HepG2 (cell line): ENCODE measurements around the gene EEF1A1. TPM values are rescaled to one million over a fixed set of nuclear protein-coding genes. Genes with fewer than 3 reads are reported as not detected.

Experiments
- CAMTA2 ChIP-seq: sonication (generic); formaldehyde crosslinking; IDR thresholded peaks from 2 replicates; pipeline ENCODE4 v1.4.0; 2020; ENCODE audit warnings: mild to moderate bottlenecking, missing genetic modification reagents, borderline replicate concordance
- CREB1 ChIP-seq, 2 experiments: fragments of 450-650 bp in 1 of 2; IDR thresholded peaks; 2 replicates each; pipeline ENCODE4 v1.6.1; 2016 to 2017; ENCODE audit warnings: control low read depth in 1 of 2, mild to moderate bottlenecking in 1 of 2, missing compliant biosample characterization in 1 of 2, missing genetic modification characterization in 1 of 2
- FOSL1 ChIP-seq: sonication (generic); formaldehyde crosslinking; IDR thresholded peaks from 2 replicates; pipeline ENCODE4 v1.9.0; 2021; ENCODE audit warnings: missing genetic modification reagents, borderline replicate concordance
- FOXA3 ChIP-seq: IDR thresholded peaks from 2 replicates; pipeline ENCODE4 v1.6.1; 2016; ENCODE audit warnings: missing genetic modification reagents, missing compliant biosample characterization
- FOXP1 ChIP-seq, 2 experiments: fragments of 450-650 bp in 1 of 2; IDR thresholded peaks; 2 replicates each; pipeline ENCODE4 v1.6.1; 2017 to 2018; ENCODE audit warnings: antibody characterized with exemption in 1 of 2
- KMT2B ChIP-seq: IDR thresholded peaks from 2 replicates; pipeline ENCODE4 v1.6.1; 2016; ENCODE audit warnings: missing genetic modification reagents, missing compliant biosample characterization
- MIER2 ChIP-seq: IDR thresholded peaks from 2 replicates; pipeline ENCODE4 v1.6.1; 2016; ENCODE audit warnings: missing biosample characterization, missing genetic modification reagents
- MLX ChIP-seq: IDR thresholded peaks from 2 replicates; pipeline ENCODE4 v1.6.1; 2016
- NFKB2 ChIP-seq: sonication (generic); formaldehyde crosslinking; IDR thresholded peaks from 2 replicates; pipeline ENCODE4 v1.4.0; 2020; ENCODE audit warnings: missing genetic modification reagents, borderline replicate concordance
- PCBP1 ChIP-seq: fragments of 200-400 bp; formaldehyde crosslinking; IDR thresholded peaks from 2 replicates; pipeline ENCODE4 v1.6.1; 2017; ENCODE audit warnings: mild to moderate bottlenecking, low read depth, low read length, borderline replicate concordance
- RXRB ChIP-seq: IDR thresholded peaks from 2 replicates; pipeline ENCODE4 v1.6.1; 2016; ENCODE audit warnings: borderline replicate concordance, missing genetic modification reagents, missing compliant biosample characterization
- SOX6 ChIP-seq, 2 experiments: fragments of 450-650 bp in 1 of 2; sonication (generic) in 1 of 2; formaldehyde crosslinking in 1 of 2; IDR thresholded peaks; 2 replicates each; pipeline versions ENCODE4 v1.4.0 to v1.6.1; 2017 to 2020; ENCODE audit warnings: antibody characterized with exemption in 1 of 2, mild to moderate bottlenecking in 1 of 2, missing genetic modification reagents in 1 of 2
- STAT5B ChIP-seq: sonication (generic); formaldehyde crosslinking; IDR thresholded peaks from 2 replicates; pipeline ENCODE4 v1.4.0; 2020; ENCODE audit warnings: missing genetic modification reagents
- TBX2 ChIP-seq: sonication (generic); formaldehyde crosslinking; IDR thresholded peaks from 2 replicates; pipeline ENCODE4 v1.5.0; 2020; ENCODE audit warnings: missing genetic modification reagents, mild to moderate bottlenecking, borderline replicate concordance
- TEAD2 ChIP-seq: sonication (generic); formaldehyde crosslinking; IDR thresholded peaks from 2 replicates; pipeline ENCODE4 v1.9.0; 2021; ENCODE audit warnings: missing genetic modification reagents
- TGIF2 ChIP-seq: IDR thresholded peaks from 2 replicates; pipeline ENCODE4 v1.6.1; 2016; ENCODE audit warnings: control low read depth, missing compliant biosample characterization
- TRIM22 ChIP-seq: fragments of 450-650 bp; IDR thresholded peaks from 2 replicates; pipeline ENCODE4 v1.6.1; 2017
- ZHX1 ChIP-seq: sonication (generic); formaldehyde crosslinking; IDR thresholded peaks from 2 replicates; pipeline ENCODE4 v1.8.1; 2022; ENCODE audit warnings: low read depth, mild to moderate bottlenecking, missing genetic modification reagents
- ZNF143 ChIP-seq: sonication (generic); formaldehyde crosslinking; IDR thresholded peaks from 2 replicates; pipeline ENCODE4 v1.4.0; 2020; ENCODE audit warnings: missing genetic modification reagents
- ZNF160 ChIP-seq: sonication (generic); formaldehyde crosslinking; IDR thresholded peaks from 2 replicates; pipeline ENCODE4 v1.8.0; 2022; ENCODE audit warnings: mild to moderate bottlenecking, inconsistent platforms, missing genetic modification reagents
- ZNF558 ChIP-seq: sonication (generic); formaldehyde crosslinking; IDR thresholded peaks from 2 replicates; pipeline ENCODE4 v1.9.0; 2022; ENCODE audit warnings: mild to moderate bottlenecking, missing genetic modification reagents, borderline replicate concordance
- ZNF614 ChIP-seq: IDR thresholded peaks from 2 replicates; pipeline ENCODE4 v1.6.1; 2018; ENCODE audit warnings: missing biosample characterization, missing genetic modification reagents, inconsistent platforms, borderline replicate concordance
- polyA plus RNA-seq, 8 experiments: library from polyadenylated mRNA; depleted of rRNA in 3 of 8; stranded (reverse) in 7 of 8; unstranded in 1 of 8; fragments of >200 nt; fragmentation: Illumina TruSeq in 4 of 8; extraction: Trizol in 4 of 8; gene quantifications; 2 replicates each; pipeline versions ENCODE4 v1.2.1 to v1.2.3, GENCODE V29; 2011 to 2016; ENCODE audit warnings: low read depth in 4 of 8, missing spikeins in 1 of 8, mixed read lengths in 1 of 8; ENCODE audit not compliant: insufficient read depth in 1 of 8
- total RNA-seq, 5 experiments: library from RNA; depleted of rRNA; stranded (reverse); fragments of >200 nt; fragmentation: Illumina TruSeq; extraction: Trizol; gene quantifications; 2 replicates each; pipeline ENCODE4 v1.2.3, GENCODE V29; 2016; ENCODE audit warnings: low read depth in 1 of 5

The EEF1A1 gene
- total and polyA plus RNA-seq, 2 of the 13 experiments (the other 11 are each of a cell fraction or from before 2014, with no cell fraction given): 13,726 to 17,172 TPM

GRCh38 chr6:73560182-73560732 lies 39.4 kb upstream of the EEF1A1 start (continued):
- TF ChIP-seq STAT5B (CRISPR knock-in tag): no peak
- no peak for TF ChIP-seq CREB1 (IDR thresholded peaks at IDR 0.05)
- TF ChIP-seq CREB1 (CRISPR knock-in tag; IDR thresholded peaks at IDR 0.05): peak; percentile 41; the same call in 1 of the 2 replicates
- 0 out of 2 replicates have a peak, but pooled peaks have one; percentile 16 for TF ChIP-seq ZNF614 (CRISPR knock-in tag)
- TF ChIP-seq SOX6 (IDR thresholded peaks at IDR 0.05): no peak
- peak; percentile 49; the same call in 1 of the 2 replicates for TF ChIP-seq SOX6 (CRISPR knock-in tag; IDR thresholded peaks at IDR 0.05)
- TF ChIP-seq MLX (CRISPR knock-in tag): no peak
- peak; percentile 64; the same call in 1 of the 2 replicates for TF ChIP-seq RXRB (CRISPR knock-in tag)
- TF ChIP-seq KMT2B (CRISPR knock-in tag): no peak
- TF ChIP-seq PCBP1: no peak
- TF ChIP-seq FOSL1 (CRISPR knock-in tag): no peak
- TF ChIP-seq MIER2 (CRISPR knock-in tag): no peak
- TF ChIP-seq ZHX1 (CRISPR knock-in tag): no peak
- 0 out of 2 replicates have a peak, but pooled peaks have one; percentile 32 for TF ChIP-seq FOXA3 (CRISPR knock-in tag)
- no peak for TF ChIP-seq NFKB2
- no peak for TF ChIP-seq TRIM22
- no peak for TF ChIP-seq CAMTA2
- peak; percentile 56; the same call in 1 of the 2 replicates for TF ChIP-seq TBX2 (CRISPR knock-in tag)
- no peak for TF ChIP-seq ZNF558
- TF ChIP-seq ZNF143 (CRISPR knock-in tag): no peak
- TF ChIP-seq TGIF2 (CRISPR knock-in tag): no peak
- no peak for TF ChIP-seq TEAD2
- no peak for TF ChIP-seq FOXP1 (IDR thresholded peaks at IDR 0.05)
- peak; percentile 39; the same call in 1 of the 2 replicates for TF ChIP-seq FOXP1 (CRISPR knock-in tag; IDR thresholded peaks at IDR 0.05)
- TF ChIP-seq ZNF160: no peak
